ENCODE measurements around the gene HJURP. TPM values are rescaled to one million over a fixed set of nuclear protein-coding genes. Genes with fewer than 3 reads are reported as not detected.

Gene HJURP
- total and polyA plus RNA-seq, 2 donors (not counting 3 experiments of a cell fraction or from before 2014, with no cell fraction given): 34.4 to 60.9 TPM

DNA sequence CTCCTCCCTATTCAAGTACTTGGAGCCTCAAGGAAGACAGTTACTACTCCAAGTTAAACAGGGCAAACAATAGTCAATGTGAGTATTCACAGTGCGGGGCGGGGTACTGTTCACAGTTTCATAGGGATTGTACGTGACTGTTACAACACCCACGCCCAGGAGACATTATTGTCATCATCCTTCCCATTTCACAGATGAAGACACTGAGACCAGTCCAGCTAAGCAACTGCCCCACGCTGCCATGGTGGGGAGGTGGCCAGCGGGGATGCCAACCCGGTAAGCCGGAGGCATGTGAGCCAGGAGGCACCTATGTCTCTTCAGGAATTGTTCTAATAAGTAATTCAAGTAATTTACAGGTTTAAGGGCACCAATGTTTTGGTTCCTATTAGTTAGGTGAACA lies 982 bp downstream of the HJURP start:
- H2AFZ ChIP-seq (ENCODE audit: low read depth, low read length): peak overlapping the region; percentile 95
- H3K27me3 ChIP-seq (ENCODE audit: control insufficient read depth in 2 of 2, insufficient read depth in 2 of 2, low read length in 2 of 2): no peaks in the 10 kb centered on the region
- H3K79me2 ChIP-seq (ENCODE audit: control insufficient read depth, insufficient read depth, low read length): peaks cover 58% of the 10 kb centered on the region
- BruUV-seq (replicated peaks): TSS peak; percentile 37
- peaks cover 0 to 11% of the 10 kb centered on the region in 2 experiments for H3K36me3 ChIP-seq (ENCODE audit: control insufficient read depth in 2 of 2, extremely low read depth in 1 of 2, insufficient read depth in 2 of 2, low read length in 2 of 2)
- dilution Hi-C loops (cut with MboI; ENCODE audit: extremely low pct_ligation_motif_present, low sequenced_read_pairs) (no loop called here), intact Hi-C loops (cut with micrococcal nuclease) (loop anchor here (5.0 to 10.0 kb wide), 3 partner anchors 366 to 574 kb away; partner anchors contain the start of gene DGKD)
- H3K9me1 ChIP-seq (replicated peaks; ENCODE audit: control insufficient read depth, extremely low read depth, insufficient read depth, low read length): no peaks in the 10 kb centered on the region
- peaks cover 20% of the 10 kb centered on the region for H3K4me1 ChIP-seq (ENCODE audit: control insufficient read depth, extremely low read depth, insufficient read depth, low read length)
- H3K4me2 ChIP-seq (ENCODE audit: insufficient read depth, low read length): peak overlapping the region; percentile 86
- H3K4me3 ChIP-seq (replicated peaks in 1 of 3; ENCODE audit: insufficient read depth in 1 of 3, low read depth in 1 of 3, low read length in 3 of 3): peak overlapping the region; percentile 88 to 98 (median 89)
- POLR2A ChIA-PET: no interaction called here
- H3K27ac ChIP-seq (ENCODE audit: insufficient read depth, low read depth, low read length): peak overlapping the region; percentile 54
- DNase-seq (ENCODE audit: low read depth, low spot score): no peak
- CTCF ChIA-PET: interaction anchor here (0.5 kb wide), 1 partner anchor 435 kb away, joined by 3 read pairs; no protein-coding TSS in a partner anchor
- H3K9me3 ChIP-seq (replicated peaks; ENCODE audit: control insufficient read depth, insufficient read depth, low read length): no peaks in the 10 kb centered on the region
- no peaks in the 10 kb centered on the region for H4K20me1 ChIP-seq (replicated peaks; ENCODE audit: control insufficient read depth, extremely low read depth, insufficient read depth, low read length)
- no peak for FAIRE-seq
- peak overlapping the region; percentile 66 for H3K9ac ChIP-seq (replicated peaks; ENCODE audit: extremely low read depth, insufficient read depth, low read length)
- TF ChIP-seq FOS (IDR thresholded peaks at IDR 0.05; ENCODE audit: borderline replicate concordance, insufficient read depth, low read length) (no peak), MYC (IDR thresholded peaks at IDR 0.05; ENCODE audit: low read depth, low read length) (no peak), GATA2 (IDR thresholded peaks at IDR 0.05; ENCODE audit: insufficient read depth, insufficient read length, low read depth, low read length) (no peak), POLR2AphosphoS5 (IDR thresholded peaks at IDR 0.05; ENCODE audit: insufficient read depth, low read depth, low read length) (no peak), POLR2A (IDR thresholded peaks at IDR 0.05; ENCODE audit: low read depth, low read length) (no peak), MAX (IDR thresholded peaks at IDR 0.05; ENCODE audit: insufficient read depth, insufficient read length) (no peak), JUN (IDR thresholded peaks at IDR 0.05; ENCODE audit: borderline replicate concordance, insufficient read depth, insufficient read length, low read depth) (no peak), EZH2 (IDR thresholded peaks at IDR 0.05; ENCODE audit: borderline replicate concordance, low read depth, low read length, severe bottlenecking) (no peak)
- TF ChIP-seq, protein P1, sequence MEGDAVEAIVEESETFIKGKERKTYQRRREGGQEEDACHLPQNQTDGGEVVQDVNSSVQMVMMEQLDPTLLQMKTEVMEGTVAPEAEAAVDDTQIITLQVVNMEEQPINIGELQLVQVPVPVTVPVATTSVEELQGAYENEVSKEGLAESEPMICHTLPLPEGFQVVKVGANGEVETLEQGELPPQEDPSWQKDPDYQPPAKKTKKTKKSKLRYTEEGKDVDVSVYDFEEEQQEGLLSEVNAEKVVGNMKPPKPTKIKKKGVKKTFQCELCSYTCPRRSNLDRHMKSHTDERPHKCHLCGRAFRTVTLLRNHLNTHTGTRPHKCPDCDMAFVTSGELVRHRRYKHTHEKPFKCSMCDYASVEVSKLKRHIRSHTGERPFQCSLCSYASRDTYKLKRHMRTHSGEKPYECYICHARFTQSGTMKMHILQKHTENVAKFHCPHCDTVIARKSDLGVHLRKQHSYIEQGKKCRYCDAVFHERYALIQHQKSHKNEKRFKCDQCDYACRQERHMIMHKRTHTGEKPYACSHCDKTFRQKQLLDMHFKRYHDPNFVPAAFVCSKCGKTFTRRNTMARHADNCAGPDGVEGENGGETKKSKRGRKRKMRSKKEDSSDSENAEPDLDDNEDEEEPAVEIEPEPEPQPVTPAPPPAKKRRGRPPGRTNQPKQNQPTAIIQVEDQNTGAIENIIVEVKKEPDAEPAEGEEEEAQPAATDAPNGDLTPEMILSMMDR (IDR thresholded peaks at IDR 0.05; ENCODE audit: extremely low read depth in 1 of 2, insufficient read depth in 1 of 2, low read depth in 1 of 2, low read length in 2 of 2): no peak
